ENCODE data around the gene PRKACG.
A peak's percentile ranks its signal among the peaks of the same experiment; 100 is the strongest.
"Not testable (repeated sequence)": the region's sequence is repeated elsewhere in the genome, so short reads cannot be mapped to it uniquely, and the experiment has no call there.

The PRKACG gene

GRCh38 chr9:68991457-68991856 lies 22.5 kb downstream of the PRKACG start:
- H3K4me2 ChIP-seq: no peak overlapping the region
- no peak for TF ChIP-seq Cebpa-rat (IDR thresholded peaks at IDR 0.05)
- H4K20me1 ChIP-seq: no peaks in the 10 kb centered on the region
- no peaks in the 10 kb centered on the region for H3K36me3 ChIP-seq
- H3K27me3 ChIP-seq: no peaks in the 10 kb centered on the region
- no peak overlapping the region for H3K4me3 ChIP-seq
- H3K9ac ChIP-seq: no peak overlapping the region
- no peak overlapping the region for H3K27ac ChIP-seq
- no peaks in the 10 kb centered on the region for H3K9me3 ChIP-seq
- H3K4me1 ChIP-seq: no peaks in the 10 kb centered on the region

GRCh38 chr9:68986949-68987348 lies 27.0 kb downstream of the PRKACG start:
- H4K20me1 ChIP-seq, H3K9ac ChIP-seq, H3K4me3 ChIP-seq, H3K36me3 ChIP-seq, H3K27ac ChIP-seq, H3K4me2 ChIP-seq, H3K27me3 ChIP-seq, H3K9me3 ChIP-seq: not testable (repeated sequence)
- peaks cover 19% of the 10 kb centered on the region for H3K4me1 ChIP-seq

GRCh38 chr9:68983522-68984424 lies 30.1 kb downstream of the PRKACG start:
- Histone ChIP-seq H3K9ac (no peak overlapping the region), H4K20me1 (no peaks in the 10 kb centered on the region), H3K36me3 (no peaks in the 10 kb centered on the region), H3K27ac (no peak overlapping the region), H3K27me3 (no peaks in the 10 kb centered on the region), H3K9me3 (no peaks in the 10 kb centered on the region), H3K4me1 (peaks cover 49% of the 10 kb centered on the region), H3K4me3 (no peak overlapping the region), H3K4me2 (peak overlapping the region; percentile 83)
- no peak for TF ChIP-seq Cebpa-rat (IDR thresholded peaks at IDR 0.05)

- Histone ChIP-seq H3K9me3 (no peaks in the 10 kb centered on the region), H3K27ac (no peak overlapping the region), H3K4me2 (peak overlapping the region; percentile 83), H3K27me3 (no peaks in the 10 kb centered on the region), H4K20me1 (no peaks in the 10 kb centered on the region), H3K4me1 (peaks cover 49% of the 10 kb centered on the region), H3K4me3 (no peak overlapping the region), H3K9ac (no peak overlapping the region), H3K36me3 (no peaks in the 10 kb centered on the region)
- no peak for TF ChIP-seq Cebpa-rat (IDR thresholded peaks at IDR 0.05)
These were observed 30.9 kb downstream of the PRKACG start for GRCh38 chr9:68983008-68983411.

- Histone ChIP-seq H3K9ac (no peak overlapping the region; the same call in 1 of the 2 replicates), H3K27me3 (no peaks in the 10 kb centered on the region), H3K4me2 (peak overlapping the region; percentile 83), H4K20me1 (no peaks in the 10 kb centered on the region), H3K4me3 (no peak overlapping the region), H3K4me1 (peaks cover 49% of the 10 kb centered on the region), H3K9me3 (peaks cover 1% of the 10 kb centered on the region; the same call in 1 of the 2 replicates), H3K36me3 (no peaks in the 10 kb centered on the region), H3K27ac (no peak overlapping the region)
- no peak for TF ChIP-seq Cebpa-rat (IDR thresholded peaks at IDR 0.05)
These were observed 32.1 kb downstream of the PRKACG start for GRCh38 chr9:68981789-68982188.

GRCh38 chr9:68980341-68980914 lies 33.5 kb downstream of the PRKACG start:
- Histone ChIP-seq H3K4me2 (peak overlapping the region; percentile 83), H3K4me3 (no peak overlapping the region), H4K20me1 (no peaks in the 10 kb centered on the region), H3K36me3 (0 out of 2 replicates have a peak, but pooled peaks cover 4% of the 10 kb centered on the region), H3K4me1 (peaks cover 49% of the 10 kb centered on the region), H3K27ac (no peak overlapping the region), H3K27me3 (no peaks in the 10 kb centered on the region), H3K9me3 (peaks cover 6% of the 10 kb centered on the region), H3K9ac (no peak overlapping the region; the same call in 1 of the 2 replicates)
- TF ChIP-seq Cebpa-rat (IDR thresholded peaks at IDR 0.05): no peak

GRCh38 chr9:68979538-68980314 lies 34.2 kb downstream of the PRKACG start:
- Histone ChIP-seq H4K20me1 (no peaks in the 10 kb centered on the region), H3K9ac (no peak overlapping the region), H3K27ac (peak overlapping the region; percentile 10; the same call in 1 of the 2 replicates), H3K4me2 (peak overlapping the region; percentile 83), H3K9me3 (peaks cover 6% of the 10 kb centered on the region), H3K36me3 (0 out of 2 replicates have a peak, but pooled peaks cover 4% of the 10 kb centered on the region), H3K4me1 (peaks cover 49% of the 10 kb centered on the region), H3K4me3 (no peak overlapping the region), H3K27me3 (no peaks in the 10 kb centered on the region)
- no peak for TF ChIP-seq Cebpa-rat (IDR thresholded peaks at IDR 0.05)

GRCh38 chr9:68978501-68978900 lies 35.4 kb downstream of the PRKACG start:
- no peak overlapping the region for H3K27ac ChIP-seq
- no peak for TF ChIP-seq Cebpa-rat (IDR thresholded peaks at IDR 0.05)
- H4K20me1 ChIP-seq: no peaks in the 10 kb centered on the region
- peaks cover 6% of the 10 kb centered on the region for H3K9me3 ChIP-seq
- H3K4me3 ChIP-seq: no peak overlapping the region
- 0 out of 2 replicates have a peak, but pooled peaks cover 4% of the 10 kb centered on the region for H3K36me3 ChIP-seq
- H3K4me2 ChIP-seq: no peak overlapping the region
- H3K4me1 ChIP-seq: peaks cover 46% of the 10 kb centered on the region
- no peaks in the 10 kb centered on the region for H3K27me3 ChIP-seq
- no peak overlapping the region for H3K9ac ChIP-seq

GRCh38 chr9:68978066-68978465 lies 35.8 kb downstream of the PRKACG start:
- H3K36me3 ChIP-seq: 0 out of 2 replicates have a peak, but pooled peaks cover 4% of the 10 kb centered on the region
- H3K27me3 ChIP-seq: no peaks in the 10 kb centered on the region
- no peak overlapping the region for H3K27ac ChIP-seq
- no peaks in the 10 kb centered on the region for H4K20me1 ChIP-seq
- peaks cover 41% of the 10 kb centered on the region for H3K4me1 ChIP-seq
- H3K9me3 ChIP-seq: peaks cover 6% of the 10 kb centered on the region
- no peak for TF ChIP-seq Cebpa-rat (IDR thresholded peaks at IDR 0.05)
- H3K4me2 ChIP-seq: no peak overlapping the region
- H3K4me3 ChIP-seq: no peak overlapping the region
- no peak overlapping the region for H3K9ac ChIP-seq
